ENCODE results near the gene ENDOV. TPM values are rescaled to one million over a fixed set of nuclear protein-coding genes. Genes with fewer than 3 reads are reported as not detected.

ENDOV gene
- total and polyA plus RNA-seq, 2 of the 13 experiments (the other 11 are each of a cell fraction or from before 2014, with no cell fraction given): 15.1 to 17.1 TPM

DNA sequence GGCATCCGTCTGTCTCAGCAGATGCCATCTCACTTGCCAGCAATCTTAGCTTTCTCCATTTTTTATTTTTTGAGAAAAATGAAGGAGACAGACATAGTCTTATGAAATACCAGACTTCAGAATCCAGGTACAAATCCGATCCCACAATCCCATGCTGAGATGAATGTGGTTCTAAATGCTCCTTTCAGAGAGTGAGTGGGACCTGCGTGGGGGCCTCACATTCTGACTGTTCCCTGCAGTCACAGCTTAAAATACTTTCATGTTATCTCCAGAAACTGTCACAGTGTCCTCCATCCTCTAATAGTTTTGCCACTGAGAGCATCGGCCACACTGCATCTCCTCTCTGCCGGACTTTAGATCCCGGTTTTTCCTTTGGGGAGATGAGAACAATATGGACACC lies 34.9 kb upstream of the ENDOV start:
- BruUV-seq (replicated peaks): no TSS peak
- ChIA-PET POLR2A (no interaction called here), CTCF (ENCODE audit: low intra/inter-chr PET ratio, low total read pairs) (no interaction called here)
- Histone ChIP-seq H3K9me3 (ENCODE audit: low read length) (no peaks in the 10 kb centered on the region), H2AFZ (ENCODE audit: low read length) (no peak overlapping the region), H3K9ac (ENCODE audit: insufficient read depth, low read depth, low read length) (no peak overlapping the region), H3K79me2 (ENCODE audit: insufficient read depth, low read length) (no peaks in the 10 kb centered on the region), H3K4me2 (ENCODE audit: low read depth, low read length) (no peak overlapping the region), H3K4me3 (replicated peaks in 1 of 3; ENCODE audit: insufficient read depth in 1 of 3, low read depth in 2 of 3, low read length in 3 of 3) (no peak overlapping the region), H3K36me3 (replicated peaks in 1 of 2; ENCODE audit: control insufficient read depth in 1 of 2, insufficient read depth in 2 of 2, low read length in 2 of 2) (peaks cover 42 to 74% of the 10 kb centered on the region in 2 experiments), H3K4me1 (ENCODE audit: insufficient read depth, low read length) (no peaks in the 10 kb centered on the region), H3K27ac (ENCODE audit: extremely low read length, insufficient read depth, low read length) (no peak overlapping the region), H4K20me1 (ENCODE audit: insufficient read depth, low read length) (no peaks in the 10 kb centered on the region; the same call in 1 of the 2 replicates), H3K27me3 (ENCODE audit: control insufficient read depth in 1 of 2, insufficient read depth in 2 of 2, low read length in 2 of 2) (no peaks in the 10 kb centered on the region)
- in situ Hi-C loops (cut with HindIII; ENCODE audit: extremely low pct_ligation_motif_present, low pct_unique_long_range_greater_than_20kb) (no loop called here), intact Hi-C loops (cut with micrococcal nuclease; ENCODE audit: unreplicated experiment) (no loop called here)
- DNase-seq (ENCODE audit: low spot score) (no peak), FAIRE-seq (no peak), ATAC-seq (no peak)
- 94% methylated on average over 6 of the region's 6 CpGs for WGBS (ENCODE audit: low lambda C conversion rate)
- TF ChIP-seq, protein P1, sequence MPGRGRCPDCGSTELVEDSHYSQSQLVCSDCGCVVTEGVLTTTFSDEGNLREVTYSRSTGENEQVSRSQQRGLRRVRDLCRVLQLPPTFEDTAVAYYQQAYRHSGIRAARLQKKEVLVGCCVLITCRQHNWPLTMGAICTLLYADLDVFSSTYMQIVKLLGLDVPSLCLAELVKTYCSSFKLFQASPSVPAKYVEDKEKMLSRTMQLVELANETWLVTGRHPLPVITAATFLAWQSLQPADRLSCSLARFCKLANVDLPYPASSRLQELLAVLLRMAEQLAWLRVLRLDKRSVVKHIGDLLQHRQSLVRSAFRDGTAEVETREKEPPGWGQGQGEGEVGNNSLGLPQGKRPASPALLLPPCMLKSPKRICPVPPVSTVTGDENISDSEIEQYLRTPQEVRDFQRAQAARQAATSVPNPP (CRISPR knock-in tag; IDR thresholded peaks at IDR 0.05): no peak
- TF ChIP-seq ZFY (CRISPR knock-in tag; IDR thresholded peaks at IDR 0.05) (no peak), ZSCAN12 (CRISPR knock-in tag; IDR thresholded peaks at IDR 0.05) (no peak), RAD51 (IDR thresholded peaks at IDR 0.05; ENCODE audit: borderline replicate concordance) (no peak), ZNF878 (CRISPR knock-in tag; IDR thresholded peaks at IDR 0.05) (no peak), ZNF34 (CRISPR knock-in tag; IDR thresholded peaks at IDR 0.05; ENCODE audit: borderline replicate concordance) (no peak), GLI4 (CRISPR knock-in tag; IDR thresholded peaks at IDR 0.05; ENCODE audit: borderline replicate concordance) (no peak), FOXK1 (CRISPR knock-in tag; IDR thresholded peaks at IDR 0.05; ENCODE audit: borderline replicate concordance, low read depth) (no peak), ZKSCAN5 (CRISPR knock-in tag; IDR thresholded peaks at IDR 0.05) (no peak), MAFF (IDR thresholded peaks at IDR 0.05; ENCODE audit: low read depth, low read length) (no peak), ASH2L (IDR thresholded peaks at IDR 0.05; ENCODE audit: insufficient read length, low read depth, low read length) (no peak)
- TF ChIP-seq, protein P2, sequence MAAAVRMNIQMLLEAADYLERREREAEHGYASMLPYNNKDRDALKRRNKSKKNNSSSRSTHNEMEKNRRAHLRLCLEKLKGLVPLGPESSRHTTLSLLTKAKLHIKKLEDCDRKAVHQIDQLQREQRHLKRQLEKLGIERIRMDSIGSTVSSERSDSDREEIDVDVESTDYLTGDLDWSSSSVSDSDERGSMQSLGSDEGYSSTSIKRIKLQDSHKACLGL (CRISPR knock-in tag; IDR thresholded peaks at IDR 0.05): no peak
- TF ChIP-seq, protein P3, sequence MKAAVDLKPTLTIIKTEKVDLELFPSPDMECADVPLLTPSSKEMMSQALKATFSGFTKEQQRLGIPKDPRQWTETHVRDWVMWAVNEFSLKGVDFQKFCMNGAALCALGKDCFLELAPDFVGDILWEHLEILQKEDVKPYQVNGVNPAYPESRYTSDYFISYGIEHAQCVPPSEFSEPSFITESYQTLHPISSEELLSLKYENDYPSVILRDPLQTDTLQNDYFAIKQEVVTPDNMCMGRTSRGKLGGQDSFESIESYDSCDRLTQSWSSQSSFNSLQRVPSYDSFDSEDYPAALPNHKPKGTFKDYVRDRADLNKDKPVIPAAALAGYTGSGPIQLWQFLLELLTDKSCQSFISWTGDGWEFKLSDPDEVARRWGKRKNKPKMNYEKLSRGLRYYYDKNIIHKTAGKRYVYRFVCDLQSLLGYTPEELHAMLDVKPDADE (CRISPR knock-in tag; IDR thresholded peaks at IDR 0.05): no peak
- TF ChIP-seq, protein P4, sequence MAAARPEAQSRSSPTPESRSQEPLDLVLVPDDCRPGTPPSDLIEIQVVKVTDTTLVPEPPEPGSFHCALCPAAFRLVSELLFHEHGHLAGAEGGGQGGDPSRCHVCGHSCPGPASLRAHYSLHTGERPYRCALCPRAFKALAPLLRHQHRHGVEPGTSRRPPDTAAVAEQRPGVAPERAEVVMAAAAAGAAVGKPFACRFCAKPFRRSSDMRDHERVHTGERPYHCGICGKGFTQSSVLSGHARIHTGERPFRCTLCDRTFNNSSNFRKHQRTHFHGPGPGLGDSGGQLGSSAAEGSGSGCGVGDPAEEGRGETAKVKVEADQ (CRISPR knock-in tag; IDR thresholded peaks at IDR 0.05; ENCODE audit: borderline replicate concordance): no peak
